NCI-H128 (cell line): Measurements from ENCODE around the gene PLCB3.

ENCODE experiments used
- DNase-seq: peaks from one replicate; lab custom pipeline; 2025; ENCODE audit not compliant: unreplicated experiment; lab: John Stamatoyannopoulos, UW

PLCB3 gene

GRCh38 chr11:64251016-64251752 is at the start of gene PLCB3:
Gene PLCB3, plus strand, starts transcription at chr11:64251530. Its CDS starts 120 bp downstream, at chr11:64251650.
- no peak for DNase-seq

- no peak for DNase-seq
Observed at GRCh38 chr11:64201543-64201942, 49.8 kb upstream of the PLCB3 start.

GRCh38 chr11:64202992-64203391 is 48.3 kb upstream of the PLCB3 start:
- no peak for DNase-seq

- no peak for DNase-seq
Observed at GRCh38 chr11:64203421-64204079, 47.8 kb upstream of the PLCB3 start.

- DNase-seq, result no peak
Observed at GRCh38 chr11:64204080-64204440, 47.3 kb upstream of the PLCB3 start.

- peak; percentile 93 for DNase-seq
Observed at GRCh38 chr11:64204464-64204989, 46.8 kb upstream of the PLCB3 start.

- no peak for DNase-seq
Observed at GRCh38 chr11:64206457-64207255, 44.7 kb upstream of the PLCB3 start, which contains the start of gene FERMT3. Gene FERMT3, plus strand, starts transcription at chr11:64206721. Its CDS starts 644 bp downstream, at chr11:64207365.

- DNase-seq, result no peak
Observed at GRCh38 chr11:64207256-64208085, 43.9 kb upstream of the PLCB3 start.

GRCh38 chr11:64208086-64208795 is 43.1 kb upstream of the PLCB3 start:
- DNase-seq, result no peak

- no peak for DNase-seq
Observed at GRCh38 chr11:64208796-64209562, 42.4 kb upstream of the PLCB3 start.

GRCh38 chr11:64209563-64209843 is 41.8 kb upstream of the PLCB3 start:
- DNase-seq, result no peak

- DNase-seq, result no peak
Observed at GRCh38 chr11:64210301-64211020, 40.9 kb upstream of the PLCB3 start.

GRCh38 chr11:64211181-64211872 is 40.0 kb upstream of the PLCB3 start:
- DNase-seq, result no peak

GRCh38 chr11:64216879-64217278 is 34.5 kb upstream of the PLCB3 start:
- DNase-seq, result no peak

- no peak for DNase-seq
Observed at GRCh38 chr11:64218628-64219353, 32.5 kb upstream of the PLCB3 start.

- DNase-seq, result no peak
Observed at GRCh38 chr11:64219354-64219684, 32.0 kb upstream of the PLCB3 start.

- DNase-seq, result no peak
Observed at GRCh38 chr11:64219755-64220154, 31.6 kb upstream of the PLCB3 start.

GRCh38 chr11:64220271-64220670 is 31.1 kb upstream of the PLCB3 start:
- no peak for DNase-seq
